T-helper 17 cell (primary cell): ENCODE results near the gene PLXND1. TPM values are rescaled to one million over a fixed set of nuclear protein-coding genes. Genes with fewer than 3 reads are reported as not detected.

Experiments
- total RNA-seq, 4 donors: library from RNA in 2 of 4; stranded (reverse) in 2 of 4; gene quantifications; one replicate each; pipeline ENCODE4 v1.2.3 and lab custom pipeline; 2022 to 2026

PLXND1 gene
- total RNA-seq, 2 donors from 2014 or later: 78.8 to 152 TPM

Other genes with a start within 250 kb of the PLXND1 start
- 1 to 10 TPM; 2.3 to 5.2 TPM for gene EFCAB12, start 178.0 kb downstream of the PLXND1 start, total RNA-seq
- 10 to 100 TPM; 44.7 to 49.4 TPM for gene MBD4, start 166.7 kb downstream of the PLXND1 start, total RNA-seq
- gene IFT122, start 166.5 kb downstream of the PLXND1 start, total RNA-seq: 10 to 100 TPM; 20.1 to 22.8 TPM
- gene RHO, start 78.0 kb downstream of the PLXND1 start, total RNA-seq: not detected
- not detected for gene H1-8, start 63.5 kb downstream of the PLXND1 start, total RNA-seq